ENCODE results near the gene KCTD6. TPM values are rescaled to one million over a fixed set of nuclear protein-coding genes. Genes with fewer than 3 reads are reported as not detected.

Gene KCTD6
- total RNA-seq, 1 donor from 2014 or later, result 8.0 TPM

DNA sequence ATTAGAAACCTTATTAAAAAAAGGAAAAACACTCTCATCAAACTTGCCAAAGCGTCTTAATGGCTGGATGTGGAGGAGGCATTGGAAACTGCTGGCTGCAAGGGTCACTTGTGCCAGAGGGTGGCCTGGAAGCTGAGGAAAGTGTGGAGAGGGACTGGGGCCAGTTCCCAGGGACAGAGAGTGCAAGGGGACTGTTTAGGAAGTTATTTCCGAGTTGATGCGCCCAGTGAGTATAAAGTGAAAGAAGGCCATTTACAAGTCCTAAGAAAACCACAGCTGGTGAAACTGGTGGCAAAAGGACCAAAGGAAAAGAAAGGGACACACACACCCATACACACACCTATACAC, 7.2 kb upstream of the KCTD6 start:
- DNase-seq (ENCODE audit: low spot score), result no peak

DNA sequence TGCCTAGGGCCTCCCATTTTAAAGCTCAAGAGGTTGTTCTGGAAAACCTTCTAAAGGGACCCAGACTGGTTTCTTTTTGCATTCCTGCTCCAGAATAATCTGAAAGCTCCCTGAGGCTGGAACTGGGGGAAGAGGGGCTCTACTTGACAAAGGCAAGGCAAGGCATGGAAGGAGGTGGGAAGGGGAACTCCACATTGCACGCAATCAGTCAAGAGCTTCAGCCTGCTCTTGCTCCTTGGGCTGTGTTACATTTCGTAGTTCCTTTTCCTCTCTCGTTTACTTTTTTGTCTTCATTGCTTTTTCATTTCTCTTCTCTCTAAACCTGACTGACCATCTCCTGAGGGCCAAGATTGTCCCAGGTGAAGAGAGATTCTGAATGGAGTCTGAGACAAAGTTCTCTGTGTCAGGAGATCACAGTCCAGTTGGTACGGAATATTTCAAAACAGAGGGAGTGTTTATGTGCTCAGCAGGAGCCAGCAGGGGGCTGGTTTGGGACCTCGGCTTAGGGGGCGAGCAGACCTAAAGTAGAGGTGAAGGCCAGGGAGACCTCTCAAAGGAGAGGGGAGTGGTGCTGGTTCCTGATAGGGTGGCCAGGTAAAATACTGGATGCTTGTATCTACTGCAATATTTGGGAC, 6.0 kb upstream of the KCTD6 start:
- no peak for DNase-seq (ENCODE audit: low spot score)

GRCh38 chr3:58487140-58487886, 4.6 kb upstream of the KCTD6 start:
- DNase-seq (ENCODE audit: low spot score), result no peak

- DNase-seq (ENCODE audit: low spot score), result no peak
Measured at GRCh38 chr3:58488967-58489366, 2.9 kb upstream of the KCTD6 start.

- DNase-seq (ENCODE audit: low spot score), result no peak
Measured at GRCh38 chr3:58490860-58491501, 915 bp upstream of the KCTD6 start.

GRCh38 chr3:58492494-58492905, 604 bp downstream of the KCTD6 start:
- DNase-seq (ENCODE audit: low spot score), result no peak

DNA sequence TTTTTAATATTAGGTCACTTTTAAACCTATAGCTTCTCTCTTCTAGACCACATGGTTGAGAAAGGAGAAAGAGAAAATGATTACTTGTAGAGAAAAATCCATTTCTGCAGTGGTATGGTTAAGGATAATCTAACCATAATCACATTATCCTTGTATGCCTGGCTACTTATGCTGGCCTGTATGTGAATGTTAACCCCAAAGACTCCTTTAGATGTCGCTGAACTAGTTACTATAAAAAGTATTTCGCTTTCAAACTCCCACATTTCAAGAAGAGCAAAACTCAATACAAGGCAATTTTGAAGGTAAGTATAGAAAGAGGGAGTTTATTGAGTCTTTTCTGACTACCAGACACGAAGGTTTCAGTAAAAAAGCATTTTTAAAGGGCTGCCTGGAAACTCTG, 2.2 kb downstream of the KCTD6 start:
- no peak for DNase-seq (ENCODE audit: low spot score)

DNA sequence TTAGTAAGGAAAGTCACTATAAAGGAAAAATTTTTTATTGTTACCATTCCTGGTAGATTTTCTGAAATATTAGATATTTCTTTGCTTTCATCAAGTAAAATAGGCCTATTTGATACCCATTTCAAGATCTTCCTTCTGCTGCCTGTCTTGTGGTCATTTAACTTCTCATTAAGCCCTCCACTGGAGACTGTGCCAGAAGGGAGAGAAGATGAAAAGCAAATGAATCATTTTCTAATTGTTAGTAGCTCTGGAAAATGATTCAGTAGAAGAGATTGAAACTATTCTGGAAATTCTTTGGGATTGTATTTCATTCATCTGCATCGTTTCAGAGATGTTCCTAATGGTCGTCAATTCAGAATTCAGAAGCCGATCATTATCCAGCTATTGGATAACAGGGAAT, 3.2 kb downstream of the KCTD6 start:
- DNase-seq (ENCODE audit: low spot score), result no peak

- no peak for DNase-seq (ENCODE audit: low spot score)
Measured at GRCh38 chr3:58496206-58496857, 4.4 kb downstream of the KCTD6 start.

DNA sequence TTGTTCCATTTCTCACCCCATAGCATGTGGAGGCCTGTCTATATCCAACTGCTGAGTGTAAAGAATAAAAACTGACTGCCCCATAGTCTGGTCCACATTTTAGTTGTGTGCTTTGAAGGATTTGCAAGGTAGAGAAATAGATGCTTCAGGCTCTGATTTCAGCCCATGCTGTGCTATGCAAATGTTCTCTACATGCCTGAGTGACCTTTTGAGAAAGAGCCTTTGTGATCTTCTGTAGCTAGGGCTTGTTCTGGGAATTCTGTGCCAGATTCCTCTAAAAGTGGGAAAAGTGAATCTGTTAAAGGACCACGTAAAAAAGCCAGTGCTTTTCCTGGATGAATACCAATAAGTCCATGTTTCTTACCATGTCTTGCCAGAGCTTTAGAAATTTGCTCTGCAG, 5.2 kb downstream of the KCTD6 start:
- no peak for DNase-seq (ENCODE audit: low spot score)

GRCh38 chr3:58502872-58503271, 11.0 kb downstream of the KCTD6 start:
- no peak for DNase-seq (ENCODE audit: low spot score)

DNA sequence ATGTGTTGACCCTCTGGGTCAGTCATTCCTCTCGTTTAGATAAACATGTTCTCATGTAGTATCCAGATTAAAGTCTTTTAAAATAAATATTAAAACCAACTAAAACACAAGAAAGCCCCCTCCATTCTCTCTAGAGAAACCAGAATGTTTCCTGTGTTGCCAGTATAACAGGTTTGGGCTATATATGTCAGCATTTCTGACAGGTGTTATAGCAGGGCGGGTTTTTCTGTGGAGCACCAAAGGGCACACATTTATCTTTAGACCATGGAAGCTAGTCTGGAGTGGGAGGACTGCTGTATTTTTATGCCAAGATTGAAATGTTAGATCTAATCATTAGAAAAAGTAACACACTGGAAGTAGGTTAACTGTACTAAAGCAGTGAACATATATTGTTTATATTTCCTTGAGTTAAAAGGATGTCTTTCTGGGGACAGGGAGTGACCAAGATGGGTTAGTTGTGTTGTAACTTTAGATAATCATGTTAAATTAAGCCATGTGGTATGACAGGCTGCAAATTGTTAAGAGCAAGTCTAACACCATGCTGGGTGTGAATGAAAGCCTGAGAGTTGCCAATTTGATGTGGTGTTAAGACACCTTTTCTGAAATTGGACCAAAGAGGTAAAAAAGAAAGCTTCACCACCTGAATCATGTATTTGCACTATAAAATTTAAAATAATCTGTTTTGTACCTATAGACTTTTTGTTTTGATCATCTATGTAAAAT, 15.6 kb downstream of the KCTD6 start:
- DNase-seq (ENCODE audit: low spot score), result no peak

DNA sequence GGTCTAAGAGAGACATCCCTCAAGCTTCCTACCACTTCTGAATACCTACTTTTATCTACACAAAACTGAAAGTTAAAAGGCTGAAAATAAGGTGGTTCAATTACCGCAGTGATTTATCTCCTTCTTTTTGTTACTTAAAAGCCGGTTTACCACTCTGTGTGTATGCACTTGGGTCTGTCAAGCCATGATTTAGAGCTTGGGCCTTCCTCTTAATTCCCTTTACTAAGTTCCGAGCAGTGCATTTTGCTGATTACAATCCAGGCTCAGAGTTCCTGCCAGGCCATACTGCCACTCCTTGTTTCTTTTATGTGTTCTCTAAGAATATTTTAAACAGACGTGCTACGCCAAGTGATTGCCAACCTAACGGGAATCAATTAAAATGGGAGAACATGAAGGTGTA, 16.5 kb downstream of the KCTD6 start:
- no peak for DNase-seq (ENCODE audit: low spot score)

DNA sequence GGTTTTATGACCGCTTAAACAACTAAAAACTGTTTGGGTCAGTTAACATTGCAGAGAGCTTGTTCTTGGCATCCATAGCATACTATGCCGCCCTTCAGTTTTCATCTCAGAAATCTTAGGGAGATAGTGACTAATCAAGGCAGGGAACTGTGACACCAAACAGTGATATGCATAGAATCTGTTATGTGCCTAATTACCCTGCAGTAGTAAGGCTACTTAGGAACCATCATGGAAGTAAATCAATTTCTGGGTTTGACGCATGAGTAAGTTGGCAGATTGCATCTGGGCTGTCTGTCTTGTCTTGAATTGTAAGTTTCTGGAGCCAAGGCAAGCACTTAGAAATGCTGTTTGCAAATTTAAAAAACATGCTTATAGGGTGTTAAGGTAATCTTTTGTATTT, 22.5 kb downstream of the KCTD6 start:
- no peak for DNase-seq (ENCODE audit: low spot score)

- no peak for DNase-seq (ENCODE audit: low spot score)
Measured at GRCh38 chr3:58518291-58518789, 26.4 kb downstream of the KCTD6 start.

GRCh38 chr3:58519668-58520402, 27.9 kb downstream of the KCTD6 start:
- no peak for DNase-seq (ENCODE audit: low spot score)

- DNase-seq (ENCODE audit: low spot score), result no peak
Measured at GRCh38 chr3:58520403-58521335, 28.8 kb downstream of the KCTD6 start.

GRCh38 chr3:58521336-58521670, 29.4 kb downstream of the KCTD6 start:
- DNase-seq (ENCODE audit: low spot score), result no peak

GRCh38 chr3:58521917-58522631, 30.2 kb downstream of the KCTD6 start:
- no peak for DNase-seq (ENCODE audit: low spot score)
